Smooth muscle cell (in vitro differentiated cells): ENCODE measurements around the gene C5orf15. TPM values are rescaled to one million over a fixed set of nuclear protein-coding genes. Genes with fewer than 3 reads are reported as not detected.
A peak's percentile ranks its signal among the peaks of the same experiment; 100 is the strongest.

ENCODE experiments used
- DNase-seq: peaks from one replicate; lab custom pipeline; 2025; ENCODE audit not compliant: unreplicated experiment; lab: John Stamatoyannopoulos, UW
- H2AFZ ChIP-seq: fragments of 200-600 bp; sonication (generic); 2 replicates; pipeline ENCODE4 v1.6.0; 2016; ENCODE audit warnings: antibody characterized with exemption, low read depth, mild to moderate bottlenecking
- H3F3A ChIP-seq: fragments of 200-600 bp; sonication (generic); 2 replicates; pipeline ENCODE4 v1.6.0; 2017; ENCODE audit warnings: antibody characterized with exemption, low read depth
- H3K27ac ChIP-seq: fragments of 200-600 bp; sonication (generic); 2 replicates; pipeline ENCODE4 v1.5.1; 2016; ENCODE audit warnings: low read depth, mild to moderate bottlenecking
- H3K27me3 ChIP-seq: fragments of 200-600 bp; sonication (generic); 2 replicates; pipeline ENCODE4 v1.6.1; 2016; ENCODE audit warnings: low read depth, mild to moderate bottlenecking
- H3K36me3 ChIP-seq: fragments of 200-600 bp; sonication (generic); 2 replicates; pipeline ENCODE4 v1.5.1; 2016; ENCODE audit warnings: low read depth
- H3K4me1 ChIP-seq: fragments of 200-600 bp; sonication (generic); 2 replicates; pipeline ENCODE4 v1.5.1; 2016; ENCODE audit warnings: low read depth
- H3K4me2 ChIP-seq: fragments of 200-600 bp; sonication (generic); 2 replicates; pipeline ENCODE4 v1.6.0; 2016; ENCODE audit warnings: mild to moderate bottlenecking
- H3K4me3 ChIP-seq: fragments of 200-600 bp; sonication (generic); 2 replicates; pipeline ENCODE4 v1.5.1; 2016; ENCODE audit warnings: mild to moderate bottlenecking
- H3K79me2 ChIP-seq: fragments of 200-600 bp; sonication (generic); 2 replicates; pipeline ENCODE4 v1.6.0; 2016; ENCODE audit warnings: low read depth, mild to moderate bottlenecking
- H3K9ac ChIP-seq: fragments of 200-600 bp; sonication (generic); 2 replicates; pipeline ENCODE4 v1.6.0; 2016; ENCODE audit warnings: low read depth
- H3K9me3 ChIP-seq: fragments of 200-600 bp; sonication (generic); replicated peaks from 2 replicates; pipeline ENCODE4 v1.5.1; 2016; ENCODE audit warnings: low read depth
- H4K20me1 ChIP-seq: fragments of 200-600 bp; sonication (generic); 2 replicates; pipeline ENCODE4 v1.6.0; 2016; ENCODE audit warnings: low read depth
- WGBS: methylation state at CpG from one replicate; pipeline ENCODE4 v1.1.7; 2016; ENCODE audit warnings: low lambda C conversion rate; 5-methylcytosine and 5-hydroxymethylcytosine counted together
- polyA plus RNA-seq: library from polyadenylated mRNA; unstranded; fragments of >200 nt; fragmentation: Nextera tagmentation; extraction: Ambion mirVana; gene quantifications from 2 replicates; pipeline ENCODE4 v1.2.1, GENCODE V29; 2016
- total RNA-seq: library from RNA; depleted of rRNA; stranded (reverse); fragments of >200 nt; gene quantifications from 2 replicates; pipeline ENCODE4 v1.2.3, GENCODE V29; 2014
- TF ChIP-seq, protein P1 (sequence below): fragments of 200-600 bp; sonication (generic); IDR thresholded peaks from 2 replicates; pipeline ENCODE4 v1.5.1; 2017; ENCODE audit warnings: borderline replicate concordance, mild to moderate bottlenecking, antibody characterized with exemption; ENCODE audit not compliant: insufficient read depth, poor library complexity, severe bottlenecking

C5orf15 gene
- total and polyA plus RNA-seq, 2 experiments from 2014 or later, result 64.9 to 128 TPM

DNA sequence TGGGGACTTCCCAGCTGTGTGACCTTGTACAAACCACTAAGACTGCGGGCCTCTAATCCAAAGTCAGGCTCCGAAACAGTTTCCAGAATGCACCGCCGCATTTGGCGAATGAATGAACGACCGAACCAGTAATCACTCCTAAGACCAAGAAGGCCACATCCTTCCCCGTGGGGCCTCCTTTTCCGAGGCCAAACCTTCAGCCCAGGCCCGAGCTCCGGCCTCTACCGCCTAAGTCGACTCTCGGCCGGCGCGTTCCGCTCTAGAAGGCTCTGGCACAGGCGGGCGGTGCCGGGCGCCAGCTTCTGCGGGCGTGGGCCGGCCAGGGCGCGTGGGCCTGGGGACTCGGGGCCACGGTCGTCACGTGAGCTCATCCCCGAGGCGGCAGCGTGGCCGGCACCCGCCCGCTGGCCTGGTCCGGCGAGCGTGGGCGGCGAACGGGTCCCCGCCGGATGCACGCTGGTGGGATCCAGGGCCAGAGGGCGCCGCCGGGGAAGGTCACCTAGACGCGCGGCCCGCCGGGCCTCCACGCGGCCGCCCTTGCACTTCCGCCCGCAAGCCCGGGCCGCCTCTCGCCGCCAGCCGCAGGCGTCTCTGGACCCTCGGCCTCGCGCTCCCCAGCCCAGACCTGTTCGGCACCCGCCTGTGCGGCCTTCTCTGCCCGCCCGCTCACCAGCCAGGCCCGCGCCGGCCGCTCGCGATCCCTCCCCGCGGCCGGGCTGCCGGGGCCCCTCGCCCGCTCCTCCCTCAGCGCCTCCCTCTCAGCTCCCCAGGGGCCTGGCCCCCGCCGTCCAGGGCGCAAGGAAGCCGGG lies 35.6 kb upstream of the C5orf15 start:
- Histone ChIP-seq H3K4me3 (peak overlapping the region; percentile 95), H3K9me3 (no peaks in the 10 kb centered on the region), H3K27me3 (no peaks in the 10 kb centered on the region), H4K20me1 (peaks cover 50% of the 10 kb centered on the region), H3K4me2 (peak overlapping the region; percentile 97), H2AFZ (peak overlapping the region; percentile 91), H3K4me1 (peaks cover 20% of the 10 kb centered on the region), H3K36me3 (no peaks in the 10 kb centered on the region), H3F3A (no peaks in the 10 kb centered on the region), H3K9ac (peak overlapping the region; percentile 95), H3K27ac (peak overlapping the region; percentile 94), H3K79me2 (peaks cover 51% of the 10 kb centered on the region)
- WGBS, result 1% methylated on average over 75 of the region's 90 CpGs
- peak; percentile 71 for DNase-seq
- TF ChIP-seq, protein P1, sequence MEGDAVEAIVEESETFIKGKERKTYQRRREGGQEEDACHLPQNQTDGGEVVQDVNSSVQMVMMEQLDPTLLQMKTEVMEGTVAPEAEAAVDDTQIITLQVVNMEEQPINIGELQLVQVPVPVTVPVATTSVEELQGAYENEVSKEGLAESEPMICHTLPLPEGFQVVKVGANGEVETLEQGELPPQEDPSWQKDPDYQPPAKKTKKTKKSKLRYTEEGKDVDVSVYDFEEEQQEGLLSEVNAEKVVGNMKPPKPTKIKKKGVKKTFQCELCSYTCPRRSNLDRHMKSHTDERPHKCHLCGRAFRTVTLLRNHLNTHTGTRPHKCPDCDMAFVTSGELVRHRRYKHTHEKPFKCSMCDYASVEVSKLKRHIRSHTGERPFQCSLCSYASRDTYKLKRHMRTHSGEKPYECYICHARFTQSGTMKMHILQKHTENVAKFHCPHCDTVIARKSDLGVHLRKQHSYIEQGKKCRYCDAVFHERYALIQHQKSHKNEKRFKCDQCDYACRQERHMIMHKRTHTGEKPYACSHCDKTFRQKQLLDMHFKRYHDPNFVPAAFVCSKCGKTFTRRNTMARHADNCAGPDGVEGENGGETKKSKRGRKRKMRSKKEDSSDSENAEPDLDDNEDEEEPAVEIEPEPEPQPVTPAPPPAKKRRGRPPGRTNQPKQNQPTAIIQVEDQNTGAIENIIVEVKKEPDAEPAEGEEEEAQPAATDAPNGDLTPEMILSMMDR, result no peak

- peaks cover 58% of the 10 kb centered on the region for H3K79me2 ChIP-seq
- H3K4me3 ChIP-seq, result peak overlapping the region; percentile 95
- H3K4me2 ChIP-seq, result peak overlapping the region; percentile 97
- H3K4me1 ChIP-seq, result peaks cover 18% of the 10 kb centered on the region
- peak overlapping the region; percentile 95 for H3K9ac ChIP-seq
- no peak for DNase-seq
- peaks cover 57% of the 10 kb centered on the region for H4K20me1 ChIP-seq
- no peaks in the 10 kb centered on the region for H3K9me3 ChIP-seq
- no peaks in the 10 kb centered on the region for H3F3A ChIP-seq
- H2AFZ ChIP-seq, result no peak overlapping the region
- WGBS, result 12% methylated on average over 11 of the region's 11 CpGs
- H3K27ac ChIP-seq, result peak overlapping the region; percentile 94
- no peaks in the 10 kb centered on the region for H3K36me3 ChIP-seq
- no peaks in the 10 kb centered on the region for H3K27me3 ChIP-seq
- TF ChIP-seq, protein P1, result no peak
Measured at GRCh38 chr5:134003064-134003816, 34.8 kb upstream of the C5orf15 start.

- Histone ChIP-seq H3K9me3 (no peaks in the 10 kb centered on the region), H3K9ac (no peak overlapping the region), H3K36me3 (no peaks in the 10 kb centered on the region), H3K4me2 (peak overlapping the region; percentile 97), H3K27me3 (no peaks in the 10 kb centered on the region), H3K27ac (peak overlapping the region; percentile 94), H3K79me2 (peaks cover 70% of the 10 kb centered on the region), H3K4me3 (peak overlapping the region; percentile 95), H2AFZ (no peak overlapping the region), H3K4me1 (peaks cover 9% of the 10 kb centered on the region), H4K20me1 (peaks cover 68% of the 10 kb centered on the region), H3F3A (no peaks in the 10 kb centered on the region)
- WGBS, result 87% methylated on average over 13 of the region's 13 CpGs
- no peak for DNase-seq
- TF ChIP-seq, protein P1, result no peak
Measured at GRCh38 chr5:134001938-134002731, 33.7 kb upstream of the C5orf15 start.
